H1 (cell line): ENCODE data around the gene RBM20. TPM values are rescaled to one million over a fixed set of nuclear protein-coding genes. Genes with fewer than 3 reads are reported as not detected.

Source experiments
- BRCA1 ChIP-seq: IDR thresholded peaks from 2 replicates; pipeline ENCODE4 v1.6.1; 2012; ENCODE audit warnings: low read depth, low read length, improper control_type of control experiment
- CEBPB ChIP-seq: IDR thresholded peaks from 2 replicates; pipeline ENCODE4 v1.6.1; 2012; ENCODE audit warnings: low read depth, low read length
- CHD1 ChIP-seq: IDR thresholded peaks from 2 replicates; pipeline ENCODE4 v1.6.1; 2012; ENCODE audit warnings: low read depth, low read length, improper control_type of control experiment
- EGR1 ChIP-seq: IDR thresholded peaks from 2 replicates; pipeline ENCODE4 v1.6.1; 2011; ENCODE audit warnings: low read depth, low read length, borderline replicate concordance
- SRF ChIP-seq: IDR thresholded peaks from 2 replicates; pipeline ENCODE4 v1.6.1; 2011; ENCODE audit warnings: mild to moderate bottlenecking, low read depth, low read length, moderate library complexity
- TBP ChIP-seq: IDR thresholded peaks from 2 replicates; pipeline ENCODE4 v1.6.1; 2011; ENCODE audit warnings: low read depth, low read length, improper control_type of control experiment
- ZNF274 ChIP-seq: IDR thresholded peaks from 2 replicates; pipeline ENCODE4 v1.7.0; 2012; ENCODE audit warnings: low read length, borderline replicate concordance; ENCODE audit errors: extremely low read depth
- polyA plus RNA-seq, 7 experiments: library from polyadenylated mRNA; depleted of rRNA in 3 of 7; stranded (reverse) in 5 of 7; unstranded in 2 of 7; fragments of >200 nt in 5 of 7; fragments of 200-250 nt in 2 of 7; gene quantifications; 1 replicate in 5 of 7; 2 replicates in 1 of 7; 4 replicates in 1 of 7; pipeline versions ENCODE4 v1.2.1 to v1.2.3, GENCODE V29; 2011 to 2013; ENCODE audit warnings: missing spikeins in 2 of 7, mixed read lengths in 2 of 7
- total RNA-seq: library from RNA; stranded (reverse); fragmentation: NEBNext Ultra II Directional; extraction: Animal tissue kit (Norgen Biotek cat#: 25700); gene quantifications from 2 replicates; pipeline ENCODE4 v1.2.1, GENCODE V29; 2021
- TF ChIP-seq, protein P1 (sequence below): IDR thresholded peaks from 2 replicates; pipeline ENCODE4 v1.6.1; 2012; ENCODE audit warnings: low read length, inconsistent platforms
- TF ChIP-seq, protein P2 (sequence below), 3 experiments: IDR thresholded peaks; 1 replicate in 2 of 3; 2 replicates in 1 of 3; pipeline versions ENCODE4 v1.5.1 to v1.6.1; 2011; ENCODE audit warnings: low read length in 3 of 3, mild to moderate bottlenecking in 3 of 3, inconsistent platforms in 2 of 3, low read depth in 1 of 3, moderate library complexity in 1 of 3; ENCODE audit not compliant: insufficient read depth in 1 of 3; ENCODE audit errors: control extremely low read depth in 1 of 3

RBM20 gene
- total and polyA plus RNA-seq, 2 of the 8 experiments (the other 6 are each of a cell fraction or from before 2014, with no cell fraction given), result 0.05 to 0.63 TPM

DNA sequence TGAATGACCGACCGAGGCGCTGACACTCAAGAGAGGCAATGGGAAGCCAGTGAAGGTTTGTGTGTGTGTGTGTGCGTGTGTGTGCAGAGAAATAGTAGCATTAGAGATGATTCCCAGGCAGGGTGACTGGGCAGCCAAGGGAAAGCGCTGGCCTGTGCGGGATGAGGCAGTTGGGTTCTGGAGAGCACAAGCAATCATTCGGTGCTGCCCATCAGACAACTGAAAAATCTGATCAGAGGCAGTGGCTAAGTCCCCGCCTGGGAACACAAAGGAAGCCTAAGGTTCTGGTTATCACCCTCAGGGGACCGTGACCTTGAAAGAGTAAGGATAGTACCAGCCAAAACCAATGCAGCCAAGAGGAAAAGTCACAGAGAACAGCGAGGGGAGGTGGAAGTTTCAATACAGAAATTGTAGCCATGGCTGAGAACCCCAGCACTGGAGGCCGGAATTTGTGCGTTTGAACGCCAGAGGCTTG lies 226.7 kb downstream of the RBM20 start (continued):
- TF ChIP-seq, protein P1, sequence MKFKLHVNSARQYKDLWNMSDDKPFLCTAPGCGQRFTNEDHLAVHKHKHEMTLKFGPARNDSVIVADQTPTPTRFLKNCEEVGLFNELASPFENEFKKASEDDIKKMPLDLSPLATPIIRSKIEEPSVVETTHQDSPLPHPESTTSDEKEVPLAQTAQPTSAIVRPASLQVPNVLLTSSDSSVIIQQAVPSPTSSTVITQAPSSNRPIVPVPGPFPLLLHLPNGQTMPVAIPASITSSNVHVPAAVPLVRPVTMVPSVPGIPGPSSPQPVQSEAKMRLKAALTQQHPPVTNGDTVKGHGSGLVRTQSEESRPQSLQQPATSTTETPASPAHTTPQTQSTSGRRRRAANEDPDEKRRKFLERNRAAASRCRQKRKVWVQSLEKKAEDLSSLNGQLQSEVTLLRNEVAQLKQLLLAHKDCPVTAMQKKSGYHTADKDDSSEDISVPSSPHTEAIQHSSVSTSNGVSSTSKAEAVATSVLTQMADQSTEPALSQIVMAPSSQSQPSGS, result no peak
- TF ChIP-seq TBP, result no peak
- no peak for TF ChIP-seq ZNF274
- TF ChIP-seq EGR1, result no peak
- TF ChIP-seq CHD1, result no peak
- TF ChIP-seq CEBPB, result no peak
- no peak for TF ChIP-seq BRCA1
- no peak for TF ChIP-seq SRF
- TF ChIP-seq, protein P2, sequence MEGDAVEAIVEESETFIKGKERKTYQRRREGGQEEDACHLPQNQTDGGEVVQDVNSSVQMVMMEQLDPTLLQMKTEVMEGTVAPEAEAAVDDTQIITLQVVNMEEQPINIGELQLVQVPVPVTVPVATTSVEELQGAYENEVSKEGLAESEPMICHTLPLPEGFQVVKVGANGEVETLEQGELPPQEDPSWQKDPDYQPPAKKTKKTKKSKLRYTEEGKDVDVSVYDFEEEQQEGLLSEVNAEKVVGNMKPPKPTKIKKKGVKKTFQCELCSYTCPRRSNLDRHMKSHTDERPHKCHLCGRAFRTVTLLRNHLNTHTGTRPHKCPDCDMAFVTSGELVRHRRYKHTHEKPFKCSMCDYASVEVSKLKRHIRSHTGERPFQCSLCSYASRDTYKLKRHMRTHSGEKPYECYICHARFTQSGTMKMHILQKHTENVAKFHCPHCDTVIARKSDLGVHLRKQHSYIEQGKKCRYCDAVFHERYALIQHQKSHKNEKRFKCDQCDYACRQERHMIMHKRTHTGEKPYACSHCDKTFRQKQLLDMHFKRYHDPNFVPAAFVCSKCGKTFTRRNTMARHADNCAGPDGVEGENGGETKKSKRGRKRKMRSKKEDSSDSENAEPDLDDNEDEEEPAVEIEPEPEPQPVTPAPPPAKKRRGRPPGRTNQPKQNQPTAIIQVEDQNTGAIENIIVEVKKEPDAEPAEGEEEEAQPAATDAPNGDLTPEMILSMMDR (IDR thresholded peaks at IDR 0.05; ENCODE audit: control extremely low read depth in 1 of 3, insufficient read depth in 1 of 3, low read depth in 1 of 3, low read length in 3 of 3), result no peak
